Embryonic facial prominence (tissue), 1 donor: Measurements from ENCODE around the gene AGO4.
A peak's percentile ranks its signal among the peaks of the same experiment; 100 is the strongest.
"Not testable (repeated sequence)": the region's sequence is repeated elsewhere in the genome, so short reads cannot be mapped to it uniquely, and the experiment has no call there.

Source experiments
- DNase-seq: peaks from one replicate; pipeline ENCODE4 v3.0.0-alpha.2; 2016; ENCODE audit errors: extremely low spot score

The AGO4 gene

DNA sequence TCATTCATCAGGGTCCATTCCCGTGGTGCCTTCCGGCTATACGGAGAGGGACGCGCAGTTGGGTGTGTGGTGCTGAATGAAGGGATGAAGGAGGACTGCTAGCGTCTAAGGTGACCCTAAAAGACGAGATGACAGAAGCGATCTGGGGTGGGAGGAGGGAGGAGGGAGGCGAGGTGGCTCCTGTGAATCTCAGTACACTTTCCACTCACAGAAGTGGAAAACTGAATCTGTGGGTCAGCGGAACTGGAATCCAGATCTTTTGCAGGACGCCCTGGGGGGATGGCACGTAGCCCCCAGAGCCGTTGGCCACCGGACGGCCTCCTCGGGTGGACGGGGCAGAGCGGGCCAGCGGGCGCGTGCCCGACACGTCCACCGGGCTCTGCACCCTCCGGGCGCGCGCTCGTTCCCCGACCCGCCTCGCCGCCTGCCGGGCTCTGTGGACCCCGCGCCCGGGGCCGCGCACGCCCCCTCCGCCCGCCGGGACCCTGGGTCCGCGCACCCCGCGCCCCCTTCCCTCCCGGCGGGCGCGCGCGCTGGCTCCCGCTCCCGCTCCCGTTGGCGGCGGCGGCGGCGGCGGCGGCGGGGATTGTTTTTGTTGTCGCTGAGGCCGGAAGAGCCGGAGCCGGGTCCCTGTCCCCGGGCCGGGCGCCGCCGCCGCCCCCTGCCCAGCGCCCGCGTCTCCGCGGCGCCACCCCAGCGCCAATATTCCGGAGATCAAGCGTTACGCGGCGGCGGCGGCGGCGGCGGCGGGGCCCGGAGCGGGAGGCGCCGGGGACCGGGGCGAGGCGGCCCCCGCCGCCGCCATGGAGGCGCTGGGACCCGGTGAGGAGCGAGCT lies at the start of gene AGO4:
Gene AGO4, plus strand, starts transcription at position 403 of the 836 bp plus-strand sequence. Its CDS starts 401 bp downstream, at position 804.
- DNase-seq = no peak

GRCh38 chr1:35762141-35762540 lies 45.7 kb upstream of the AGO4 start:
- DNase-seq = no peak

- DNase-seq = no peak
These were observed 44.6 kb upstream of the AGO4 start for GRCh38 chr1:35763201-35763600.

DNA sequence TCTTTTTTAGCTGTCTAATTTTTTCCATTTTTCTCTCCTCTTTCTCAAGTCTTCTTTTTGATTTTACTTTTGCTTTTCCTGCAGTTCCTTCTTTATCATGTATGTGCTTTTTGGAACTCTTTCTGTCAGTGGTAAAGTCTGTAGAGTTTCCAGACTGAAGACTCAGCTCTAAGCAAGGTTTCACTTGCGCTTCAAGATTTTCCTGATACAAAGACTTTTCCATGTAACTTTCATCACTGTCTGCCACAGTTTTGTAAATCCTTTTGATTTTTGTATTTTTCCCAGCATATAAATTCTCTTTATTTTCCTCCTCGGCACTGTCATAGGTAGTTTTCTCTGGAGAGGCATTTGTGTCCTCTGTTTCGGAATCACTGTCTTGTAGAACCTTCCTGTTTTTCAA lies 43.5 kb upstream of the AGO4 start:
- no peak for DNase-seq

GRCh38 chr1:35768350-35769187 lies 39.2 kb upstream of the AGO4 start:
- no peak for DNase-seq

- peak; percentile 66 for DNase-seq
These were observed 38.5 kb upstream of the AGO4 start for GRCh38 chr1:35769188-35769758.

DNA sequence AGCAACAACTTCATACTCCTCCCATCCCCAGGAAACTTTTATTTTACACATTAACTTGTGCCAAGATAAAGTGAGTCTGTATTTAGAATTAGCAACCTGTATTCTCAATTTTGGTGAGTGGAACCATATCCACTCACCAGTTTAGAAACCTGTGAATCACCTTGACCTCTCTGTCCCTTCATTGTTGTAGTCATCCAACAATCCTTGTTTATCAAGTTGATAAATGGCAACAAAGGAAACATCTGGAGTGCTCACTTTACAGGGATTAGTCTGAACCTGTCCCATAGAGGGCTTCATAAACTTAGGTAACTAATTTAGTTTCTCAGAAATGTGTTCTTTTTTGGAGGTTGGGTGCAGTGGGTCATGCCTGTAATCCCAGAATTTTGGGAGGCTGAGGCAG lies 34.1 kb upstream of the AGO4 start:
- no peak for DNase-seq

GRCh38 chr1:35776172-35776571 lies 31.6 kb upstream of the AGO4 start:
- DNase-seq = not testable (repeated sequence)

- no peak for DNase-seq
These were observed 30.7 kb upstream of the AGO4 start for GRCh38 chr1:35777109-35777508.

DNA sequence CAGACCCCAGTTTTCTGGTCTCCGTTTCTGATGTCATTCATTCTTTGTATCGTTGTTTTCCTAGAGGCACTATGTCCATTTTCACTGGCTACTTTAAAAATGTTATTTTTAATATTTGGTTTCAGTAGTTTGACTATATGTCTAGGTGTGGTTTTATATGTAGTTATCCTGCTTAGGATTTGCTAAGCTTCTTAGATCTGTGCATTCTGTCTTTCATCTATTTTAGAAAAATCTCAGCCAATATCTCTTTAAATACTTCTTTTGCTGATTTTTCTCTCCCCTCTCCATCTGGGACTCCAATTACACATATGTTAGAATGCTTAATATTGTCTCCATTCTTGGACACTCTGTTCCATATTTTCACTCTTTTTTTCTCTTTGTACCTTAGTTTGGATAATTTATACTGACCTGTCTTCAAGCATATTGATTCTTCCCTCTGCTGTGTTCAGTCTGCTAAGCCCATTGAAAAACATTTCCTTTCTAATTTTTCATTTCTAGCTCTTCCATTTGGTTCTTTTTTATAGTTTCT lies 24.7 kb upstream of the AGO4 start:
- no peak for DNase-seq

- not testable (repeated sequence) for DNase-seq
These were observed 23.5 kb upstream of the AGO4 start for GRCh38 chr1:35784364-35784763.

- no peak for DNase-seq
These were observed 19.7 kb upstream of the AGO4 start for GRCh38 chr1:35788139-35788538.

GRCh38 chr1:35790670-35791069 lies 17.1 kb upstream of the AGO4 start:
- DNase-seq = no peak

DNA sequence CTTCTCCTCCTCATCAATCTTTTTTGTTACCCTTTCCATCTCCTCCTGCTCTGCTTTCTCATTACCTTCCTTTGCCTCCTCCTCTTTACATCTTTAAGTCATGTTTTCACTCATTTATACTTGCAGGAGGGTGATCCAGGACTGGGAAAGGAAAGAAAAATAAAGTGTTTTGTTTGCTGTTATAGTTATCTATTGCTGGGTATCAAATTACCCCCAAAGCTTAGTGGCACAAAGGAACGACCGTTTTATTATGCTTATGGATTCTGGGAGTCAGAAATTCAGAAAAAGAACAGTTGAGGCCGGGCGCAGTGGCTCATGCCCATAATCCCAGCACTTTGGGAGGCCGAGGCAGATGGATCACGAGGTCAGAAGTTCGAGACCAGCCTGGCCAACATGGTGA lies 12.5 kb upstream of the AGO4 start:
- no peak for DNase-seq

GRCh38 chr1:35797380-35797779 lies 10.4 kb upstream of the AGO4 start:
- no peak for DNase-seq

DNA sequence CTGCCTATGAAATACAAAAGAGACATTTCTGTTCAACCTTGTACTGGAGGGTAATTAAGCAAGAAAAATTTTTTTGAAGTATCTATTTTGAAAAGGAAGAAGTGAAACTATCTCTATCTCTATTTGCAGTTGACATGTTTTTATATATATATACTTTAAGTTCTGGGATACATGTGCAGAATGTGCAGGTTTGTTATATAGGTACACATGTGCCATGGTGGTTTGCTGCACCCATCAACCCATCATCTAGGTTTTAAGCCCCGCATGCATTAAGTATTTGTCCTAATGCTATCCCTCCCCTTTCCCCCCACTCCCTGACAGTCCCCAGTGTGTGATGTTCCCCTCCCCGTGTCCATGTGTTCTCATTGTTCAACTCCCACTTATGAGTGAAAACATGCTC lies 9.8 kb upstream of the AGO4 start:
- DNase-seq = not testable (repeated sequence)

DNA sequence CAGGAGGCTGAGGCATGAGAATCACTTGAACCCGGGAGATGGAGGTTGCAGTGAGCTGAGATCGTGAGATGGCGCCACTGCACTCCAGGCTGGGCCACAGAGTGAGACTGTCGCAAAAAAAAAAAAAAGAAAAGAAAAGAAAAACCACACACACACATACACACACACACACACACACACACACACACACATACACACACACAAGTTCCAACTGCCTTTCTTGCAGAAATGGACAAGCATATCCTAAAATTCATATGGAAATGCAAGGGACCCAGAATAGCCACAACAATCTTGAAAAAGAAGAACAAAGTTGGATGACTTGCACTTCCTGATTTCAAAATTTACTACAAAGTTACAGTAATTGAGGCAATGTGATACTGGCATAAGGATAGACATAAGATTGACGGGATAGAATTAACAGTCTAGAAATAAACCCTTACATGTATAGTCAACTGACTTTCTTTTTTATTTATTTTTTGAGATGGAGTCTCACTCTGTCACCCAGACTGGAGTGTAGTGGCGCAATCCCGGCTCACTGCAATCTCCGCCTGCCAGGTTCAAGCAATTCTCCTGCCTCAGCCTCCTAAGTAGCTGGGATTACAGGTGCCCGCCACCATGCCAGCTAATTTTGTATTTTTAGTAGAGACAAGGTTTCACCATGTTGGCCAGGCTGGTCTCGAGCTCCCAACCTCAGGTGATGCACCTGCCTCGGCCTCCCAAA lies 7.5 kb upstream of the AGO4 start:
- DNase-seq = not testable (repeated sequence)

- no peak for DNase-seq
These were observed 766 bp downstream of the AGO4 start for GRCh38 chr1:35808450-35809113.

GRCh38 chr1:35809114-35810095 lies 1.6 kb downstream of the AGO4 start:
- DNase-seq = no peak
